ENCODE results near the gene HILPDA. TPM values are rescaled to one million over a fixed set of nuclear protein-coding genes. Genes with fewer than 3 reads are reported as not detected.

HILPDA gene
- total and polyA plus RNA-seq, 2 donors (not counting 3 experiments of a cell fraction or from before 2014, with no cell fraction given) = 14.4 to 21.7 TPM

DNA sequence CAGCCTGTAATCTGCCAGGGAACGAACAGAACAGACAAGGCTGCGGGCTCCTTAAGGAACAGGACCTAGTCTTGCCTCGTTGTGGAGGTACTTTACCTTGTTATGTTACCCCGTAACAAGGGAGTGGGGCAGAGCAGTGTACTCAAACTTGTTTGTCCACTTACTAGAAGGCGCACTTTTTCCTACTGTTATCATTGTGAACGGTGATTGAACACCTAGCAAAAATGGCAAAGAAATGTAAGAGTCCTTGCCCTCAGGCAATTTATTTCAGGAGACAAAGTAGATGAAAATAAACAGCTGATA lies 45.3 kb upstream of the HILPDA start:
- H3K9ac ChIP-seq (replicated peaks; ENCODE audit: extremely low read depth, insufficient read depth, low read length) = peak overlapping the region; percentile 11
- peaks cover 13% of the 10 kb centered on the region for H3K4me1 ChIP-seq (ENCODE audit: control insufficient read depth, extremely low read depth, insufficient read depth, low read length)
- H3K9me1 ChIP-seq (replicated peaks; ENCODE audit: control insufficient read depth, extremely low read depth, insufficient read depth, low read length) = no peaks in the 10 kb centered on the region
- DNase-seq (ENCODE audit: low read depth, low spot score) = no peak
- peaks cover 3% of the 10 kb centered on the region for H3K79me2 ChIP-seq (ENCODE audit: control insufficient read depth, insufficient read depth, low read length)
- H3K27me3 ChIP-seq (ENCODE audit: control insufficient read depth in 2 of 2, insufficient read depth in 2 of 2, low read length in 2 of 2) = peaks cover 2 to 6% of the 10 kb centered on the region in 2 experiments
- H3K4me3 ChIP-seq (replicated peaks in 1 of 3; ENCODE audit: insufficient read depth in 1 of 3, low read depth in 1 of 3, low read length in 3 of 3) = peak overlapping the region; percentile 74 to 84 (median 83)
- no peak overlapping the region for H3K27ac ChIP-seq (ENCODE audit: insufficient read depth, low read depth, low read length)
- no TSS peak for BruUV-seq (replicated peaks)
- no peaks in the 10 kb centered on the region for H3K36me3 ChIP-seq (ENCODE audit: control insufficient read depth in 2 of 2, extremely low read depth in 1 of 2, insufficient read depth in 2 of 2, low read length in 2 of 2)
- TF ChIP-seq CTCF (IDR thresholded peaks at IDR 0.05; ENCODE audit: extremely low read depth in 1 of 2, insufficient read depth in 1 of 2, low read depth in 1 of 2, low read length in 2 of 2) (no peak), MAX (IDR thresholded peaks at IDR 0.05; ENCODE audit: insufficient read depth, insufficient read length) (no peak), JUN (IDR thresholded peaks at IDR 0.05; ENCODE audit: borderline replicate concordance, insufficient read depth, insufficient read length, low read depth) (no peak), EZH2 (IDR thresholded peaks at IDR 0.05; ENCODE audit: borderline replicate concordance, low read depth, low read length, severe bottlenecking) (no peak), FOS (IDR thresholded peaks at IDR 0.05; ENCODE audit: borderline replicate concordance, insufficient read depth, low read length) (no peak), POLR2AphosphoS5 (IDR thresholded peaks at IDR 0.05; ENCODE audit: insufficient read depth, low read depth, low read length) (no peak), POLR2A (IDR thresholded peaks at IDR 0.05; ENCODE audit: low read depth, low read length) (no peak), GATA2 (IDR thresholded peaks at IDR 0.05; ENCODE audit: insufficient read depth, insufficient read length, low read depth, low read length) (no peak), MYC (IDR thresholded peaks at IDR 0.05; ENCODE audit: low read depth, low read length) (no peak)
- H2AFZ ChIP-seq (ENCODE audit: low read depth, low read length) = peak overlapping the region; percentile 100
- peak overlapping the region; percentile 79 for H3K4me2 ChIP-seq (ENCODE audit: insufficient read depth, low read length)
- dilution Hi-C loops (cut with MboI; ENCODE audit: extremely low pct_ligation_motif_present, low sequenced_read_pairs) = no loop called here
- ChIA-PET POLR2A (no interaction called here), CTCF (interaction anchor here (0.6 to 17.5 kb wide), 7 partner anchors 8 to 63 kb away, joined by 4 to 209 read pairs (median 5); no protein-coding TSS in a partner anchor)
- FAIRE-seq = peak; percentile 77
- no peaks in the 10 kb centered on the region for H3K9me3 ChIP-seq (replicated peaks; ENCODE audit: control insufficient read depth, insufficient read depth, low read length)
- intact Hi-C loops (cut with micrococcal nuclease) = no loop called here
- H4K20me1 ChIP-seq (replicated peaks; ENCODE audit: control insufficient read depth, extremely low read depth, insufficient read depth, low read length) = no peaks in the 10 kb centered on the region

Data from endothelial cell of umbilical vein (primary cell).